HPDE6-E6E7 (cell line): Measurements from ENCODE around the gene LPAR3.
A peak's percentile ranks its signal among the peaks of the same experiment; 100 is the strongest.
"Not testable (repeated sequence)": the region's sequence is repeated elsewhere in the genome, so short reads cannot be mapped to it uniquely, and the experiment has no call there.

Source experiments
- DNase-seq: peaks from one replicate; pipeline ENCODE4 v3.0.0; 2011; ENCODE audit warnings: missing footprints; ENCODE audit errors: extremely low spot score

LPAR3 gene, protein sequence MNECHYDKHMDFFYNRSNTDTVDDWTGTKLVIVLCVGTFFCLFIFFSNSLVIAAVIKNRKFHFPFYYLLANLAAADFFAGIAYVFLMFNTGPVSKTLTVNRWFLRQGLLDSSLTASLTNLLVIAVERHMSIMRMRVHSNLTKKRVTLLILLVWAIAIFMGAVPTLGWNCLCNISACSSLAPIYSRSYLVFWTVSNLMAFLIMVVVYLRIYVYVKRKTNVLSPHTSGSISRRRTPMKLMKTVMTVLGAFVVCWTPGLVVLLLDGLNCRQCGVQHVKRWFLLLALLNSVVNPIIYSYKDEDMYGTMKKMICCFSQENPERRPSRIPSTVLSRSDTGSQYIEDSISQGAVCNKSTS

DNA sequence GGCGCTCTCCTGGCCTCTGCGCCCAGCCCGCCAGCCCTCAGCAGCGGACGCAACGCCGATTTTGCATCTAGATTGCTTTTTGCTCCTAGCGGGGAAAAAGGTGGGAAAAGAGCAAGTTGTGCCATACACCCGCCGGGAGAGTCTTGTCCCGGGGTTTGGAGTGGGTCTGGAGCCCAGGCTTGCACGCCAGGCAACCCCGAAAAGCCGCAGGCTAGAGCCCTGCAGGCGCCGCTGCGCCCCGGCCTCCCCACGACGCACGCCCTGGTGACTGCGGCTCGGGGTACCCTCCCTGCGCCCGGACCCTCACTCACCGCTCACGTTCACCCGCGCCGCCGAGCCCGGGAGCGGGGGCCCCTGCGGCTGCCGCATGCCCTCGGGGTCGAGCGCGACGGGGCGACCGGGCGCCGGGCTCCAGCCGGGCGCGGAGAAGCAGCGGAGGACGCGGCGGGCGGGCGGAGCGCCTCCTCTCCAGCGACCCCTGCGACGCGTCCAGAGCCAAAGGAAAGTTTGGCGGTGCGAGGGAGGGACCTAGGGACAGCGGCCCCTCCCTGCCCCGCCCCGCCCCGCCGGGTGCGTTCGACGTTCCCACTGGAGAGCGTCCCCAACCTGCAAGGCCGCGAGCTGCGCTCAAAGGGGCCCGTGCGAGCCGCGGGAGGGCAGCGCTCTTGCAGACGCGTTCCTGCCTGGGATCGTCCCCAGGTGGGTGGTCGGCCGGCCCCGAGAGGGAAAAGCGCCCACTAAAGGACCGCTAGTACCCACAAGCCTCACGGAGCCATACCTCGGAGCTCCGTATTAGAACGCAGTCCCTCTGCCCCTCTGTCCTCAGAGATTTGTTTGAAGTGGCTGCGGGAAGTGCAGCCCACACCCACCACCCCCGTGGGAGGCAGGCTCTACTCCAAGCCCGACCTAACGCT lies at the start of gene LPAR3:
Gene LPAR3, minus strand, starts transcription at position 502 of the 914 bp plus-strand sequence. CDS start 27,086 bp downstream, outside the sequence.
- DNase-seq = peak; percentile 48

DNA sequence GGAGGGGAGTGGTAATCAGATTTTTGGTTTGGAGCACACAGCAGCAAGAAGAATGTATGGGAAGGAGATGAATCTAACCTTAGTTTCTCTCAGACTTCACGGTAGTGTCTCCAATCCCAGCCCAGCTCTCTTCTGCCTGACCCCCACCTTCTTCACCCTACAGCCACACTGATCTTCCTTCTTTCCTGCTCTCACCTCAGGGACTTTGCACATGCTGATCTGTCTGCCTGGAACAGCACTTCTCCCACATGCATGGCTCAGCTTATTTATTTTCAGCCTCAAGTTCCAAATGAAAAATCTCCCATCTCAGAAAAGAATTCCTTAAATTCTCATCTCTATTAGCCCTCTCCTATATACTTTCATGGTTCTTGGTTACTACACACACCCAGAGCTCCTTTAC lies 48.8 kb upstream of the LPAR3 start:
- DNase-seq = no peak

DNA sequence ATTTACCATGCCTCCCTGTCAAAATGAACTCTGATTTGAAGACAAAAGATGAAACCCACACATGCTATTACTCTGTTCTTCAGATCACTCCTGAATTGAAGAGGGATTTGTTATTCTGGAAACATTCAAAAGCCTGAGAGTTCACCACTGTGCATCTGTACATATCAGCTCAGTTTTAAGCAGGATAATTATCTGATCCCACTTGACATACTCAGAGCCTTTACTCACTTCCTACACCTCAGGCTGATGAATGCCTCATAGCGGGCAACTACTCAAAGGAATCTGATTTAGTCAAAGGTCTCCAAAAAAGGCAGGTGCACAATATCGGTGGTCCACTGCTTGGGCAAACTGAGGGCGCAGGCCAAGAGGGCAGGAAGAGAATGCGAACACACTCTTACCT lies 47.5 kb upstream of the LPAR3 start:
- DNase-seq = no peak

DNA sequence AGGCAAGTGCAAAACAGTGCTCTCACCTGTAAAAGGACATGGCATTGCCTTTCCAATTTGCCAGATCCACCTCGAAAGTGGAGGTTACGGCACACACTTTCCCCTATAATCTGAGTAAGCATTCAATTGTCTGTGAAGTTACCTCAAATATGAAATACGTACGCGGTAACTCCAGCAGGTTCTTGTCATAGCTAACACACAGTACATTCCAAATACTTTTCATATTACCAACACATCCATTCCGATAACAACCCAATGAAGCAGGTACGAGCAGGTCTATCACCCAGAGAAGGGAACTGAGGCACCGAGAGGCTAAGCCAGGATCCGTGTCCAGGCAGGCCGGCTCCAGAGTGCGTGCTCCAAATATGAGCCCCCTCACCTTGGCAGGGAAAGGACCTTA lies 46.8 kb upstream of the LPAR3 start:
- no peak for DNase-seq

DNA sequence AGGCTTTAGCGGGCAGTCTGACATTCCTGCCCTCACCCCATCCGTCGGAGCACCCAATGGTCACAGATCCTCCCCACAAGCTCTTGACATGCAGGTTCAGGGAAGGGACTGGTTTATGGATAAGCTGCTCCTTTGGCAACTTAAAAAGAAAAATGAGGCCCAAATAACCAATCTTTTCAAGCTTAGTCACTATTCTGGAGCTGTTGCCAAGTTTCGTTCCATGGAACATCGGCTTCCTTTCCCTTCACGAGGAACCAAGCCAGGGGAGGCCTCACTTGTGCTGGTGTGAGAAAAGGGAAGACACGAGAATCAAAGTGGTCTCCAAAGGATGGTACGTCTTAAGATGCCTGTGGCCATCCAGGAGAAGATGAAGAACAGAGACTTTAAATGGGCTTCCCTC lies 46.1 kb upstream of the LPAR3 start:
- DNase-seq = no peak

DNA sequence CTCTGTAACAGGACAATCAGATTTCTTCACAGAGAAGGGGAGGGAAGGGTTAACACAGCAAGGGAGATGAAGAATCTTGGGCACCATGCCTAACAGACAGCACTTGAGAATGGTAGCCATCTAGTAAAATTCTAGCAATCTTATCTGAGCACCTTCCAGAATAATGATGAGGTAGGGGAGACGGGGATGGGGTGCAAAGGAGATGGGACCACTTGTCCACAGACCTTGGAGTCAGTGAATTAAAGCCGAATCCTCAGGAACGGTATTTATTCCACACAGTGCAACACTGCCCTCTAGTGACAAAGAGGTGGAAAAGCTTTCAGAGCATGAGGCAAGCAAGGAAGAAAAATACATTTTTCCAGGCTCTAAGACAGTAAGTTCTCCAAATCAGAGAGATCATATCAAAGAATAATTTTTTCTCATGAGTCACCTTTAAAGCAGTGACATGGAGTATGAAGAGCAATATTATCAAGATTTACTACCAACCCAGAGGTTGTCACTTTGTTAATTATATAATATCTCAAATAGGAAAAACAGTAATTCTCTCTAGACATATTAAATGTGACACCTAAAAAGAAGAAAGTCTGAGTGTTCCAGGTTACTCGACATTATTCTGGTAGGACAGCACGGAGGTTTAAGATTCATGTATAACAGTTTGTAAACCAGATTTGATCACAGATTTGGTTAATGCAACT lies 43.3 kb upstream of the LPAR3 start:
- DNase-seq = no peak

DNA sequence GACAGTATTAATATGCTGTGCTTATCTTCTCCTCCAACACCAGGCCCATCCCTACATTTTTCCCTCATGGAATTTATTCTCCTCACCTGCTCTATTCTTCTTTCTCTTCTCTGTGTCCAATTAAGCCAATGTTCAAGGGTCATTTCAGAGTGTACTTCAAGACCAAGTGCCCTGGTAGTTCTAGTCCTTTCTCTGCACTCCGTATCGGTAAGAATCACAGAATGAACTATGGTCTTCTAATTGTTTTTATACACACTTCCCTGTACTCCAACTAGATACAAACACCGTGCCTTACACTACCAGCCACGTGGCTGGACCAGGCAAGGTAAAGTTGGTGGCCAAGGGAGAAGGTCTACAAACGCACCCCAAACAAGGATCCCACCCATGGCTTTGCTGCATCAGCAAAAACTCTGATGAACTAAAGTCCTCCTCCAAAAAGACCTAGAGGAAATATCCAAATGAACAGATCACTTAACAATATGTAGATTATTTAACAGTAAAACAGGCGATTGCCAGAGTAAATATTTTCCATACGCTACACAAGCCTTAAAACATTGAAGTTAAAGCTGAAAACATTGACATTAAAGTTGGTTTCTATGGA lies 40.1 kb upstream of the LPAR3 start:
- no peak for DNase-seq

DNA sequence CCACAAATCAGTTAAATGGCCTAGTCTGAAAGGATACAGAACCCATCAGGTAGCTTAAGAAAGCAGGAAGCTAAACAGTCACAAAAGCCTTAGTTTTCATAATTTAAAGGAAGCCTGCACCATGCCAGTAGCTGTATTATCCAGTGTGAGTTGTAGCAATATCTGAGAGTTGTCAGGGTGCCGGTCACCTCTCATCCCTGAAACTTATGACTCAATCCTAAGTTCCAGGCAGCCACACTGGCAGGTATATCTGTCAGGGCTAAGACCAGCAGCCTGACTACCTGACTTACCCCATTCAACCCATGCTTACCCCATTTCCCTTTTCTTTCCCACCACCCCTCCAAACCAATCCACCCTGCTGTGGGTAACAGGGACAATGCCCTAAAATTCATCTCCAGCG lies 37.8 kb upstream of the LPAR3 start:
- no peak for DNase-seq

DNA sequence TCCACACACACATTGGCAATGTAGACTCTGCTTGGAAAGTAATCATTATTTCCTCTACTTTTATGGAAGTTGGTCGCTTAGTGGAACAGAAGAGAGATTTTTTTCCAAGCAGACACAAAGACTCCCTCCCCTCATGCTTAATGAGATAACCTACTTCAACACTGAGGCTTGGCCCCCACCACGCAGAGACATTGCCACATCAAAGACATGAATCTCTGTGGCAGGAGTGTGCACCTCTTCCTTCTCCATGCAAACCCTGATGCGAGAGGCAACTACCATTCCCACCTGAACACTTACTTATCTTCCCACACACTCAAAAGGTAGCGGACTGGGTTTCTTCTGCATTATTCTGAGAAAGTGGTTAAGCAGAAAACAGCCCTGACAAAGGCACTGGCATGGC lies 37.3 kb upstream of the LPAR3 start:
- no peak for DNase-seq

DNA sequence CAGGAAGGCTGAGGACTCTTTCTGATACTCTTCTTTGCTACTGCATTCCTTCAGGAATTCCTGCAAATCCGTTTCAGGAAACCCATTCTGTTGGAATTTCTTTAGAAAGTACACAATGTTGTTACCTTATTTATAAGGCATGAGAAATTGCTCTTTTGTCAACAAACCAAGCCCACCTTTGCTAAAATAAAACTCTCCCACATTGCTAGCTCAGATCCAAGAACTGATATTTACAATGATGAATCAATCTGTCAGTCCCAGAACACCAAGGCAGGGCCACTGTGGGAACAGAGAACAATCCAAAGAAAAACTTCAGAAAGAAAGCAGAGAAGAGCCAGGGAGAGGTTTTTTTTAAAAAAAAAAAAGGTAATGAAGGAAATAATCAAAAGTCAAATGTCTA lies 36.6 kb upstream of the LPAR3 start:
- no peak for DNase-seq

DNA sequence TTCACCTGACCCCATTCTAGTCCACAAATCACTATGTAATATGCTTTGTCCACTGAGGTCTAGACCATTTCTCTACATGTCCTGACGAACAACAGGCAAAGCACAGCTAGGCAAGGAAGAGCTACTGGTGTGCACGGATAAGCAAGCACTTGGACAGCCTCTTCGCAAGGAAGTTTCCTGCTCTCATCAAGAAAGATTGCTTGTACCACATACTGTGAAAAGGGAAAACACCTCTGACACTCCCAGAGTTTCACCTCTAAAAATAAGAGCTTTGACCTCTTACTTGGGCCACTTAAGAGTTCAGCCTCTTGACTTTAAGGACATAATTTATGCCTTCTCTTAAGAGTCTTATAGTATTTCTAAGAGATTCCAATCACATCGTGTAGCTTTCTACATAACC lies 36.0 kb upstream of the LPAR3 start:
- DNase-seq = no peak

DNA sequence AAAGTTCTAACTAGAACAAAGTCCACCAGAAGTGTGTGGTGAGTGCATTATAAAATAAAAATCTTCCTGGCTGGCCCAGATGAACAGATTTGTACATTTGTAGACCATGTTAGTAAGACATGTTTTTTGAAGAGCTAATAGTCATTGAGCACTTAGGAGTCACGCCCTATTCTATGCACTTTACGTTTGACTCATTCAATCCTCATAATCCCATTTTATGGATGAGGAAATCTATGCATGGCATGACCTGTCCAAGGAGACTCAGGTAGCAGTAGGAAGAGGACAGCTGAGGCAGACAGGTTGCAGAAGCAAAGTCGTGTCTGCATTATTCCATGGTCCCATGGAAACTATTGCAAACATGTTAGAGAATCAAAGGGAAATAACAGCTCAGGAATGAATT lies 30.3 kb upstream of the LPAR3 start:
- no peak for DNase-seq

DNA sequence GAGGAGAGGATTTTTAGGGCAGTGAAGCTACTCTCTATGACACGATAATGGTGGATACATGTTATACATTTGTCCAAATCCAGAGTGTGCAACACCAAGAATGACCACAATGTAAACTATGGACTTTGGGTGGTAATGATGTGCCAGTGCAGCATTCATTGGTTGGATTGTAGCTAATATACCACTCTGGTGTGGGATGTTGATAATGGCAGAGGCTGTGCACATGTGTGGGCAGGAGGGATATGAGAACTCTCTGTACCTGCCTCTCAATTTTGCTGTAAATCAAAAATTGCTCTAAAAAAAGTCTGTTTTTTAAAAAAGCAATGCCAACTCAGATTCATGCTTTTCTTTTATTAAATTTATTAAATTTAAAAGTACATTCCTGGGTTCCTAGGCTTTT lies 27.2 kb upstream of the LPAR3 start:
- DNase-seq = no peak

DNA sequence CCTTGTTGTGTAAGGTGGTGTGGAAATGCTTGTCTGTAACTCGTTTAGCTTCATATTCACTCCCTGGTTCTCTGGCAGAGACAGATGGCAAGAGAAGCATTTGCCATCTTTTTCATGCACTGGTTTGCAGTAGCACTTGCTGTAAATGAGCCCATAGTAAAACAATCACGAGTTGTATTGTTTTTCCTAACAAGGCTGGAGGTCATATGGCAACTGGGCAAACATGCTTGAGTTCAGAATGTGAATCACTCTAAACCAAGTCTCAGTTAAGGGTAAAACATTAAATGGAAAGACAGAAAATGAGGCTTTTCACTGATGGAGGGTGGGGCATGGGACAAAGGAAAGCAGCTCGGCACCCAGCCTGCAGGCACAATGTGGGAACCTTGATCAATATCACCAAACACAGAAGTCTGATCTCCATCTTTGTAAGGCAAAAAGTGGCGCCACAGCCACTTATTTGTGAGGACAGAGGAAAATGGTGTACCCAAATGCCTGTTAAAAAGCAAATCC lies 26.5 kb upstream of the LPAR3 start:
- no peak for DNase-seq

DNA sequence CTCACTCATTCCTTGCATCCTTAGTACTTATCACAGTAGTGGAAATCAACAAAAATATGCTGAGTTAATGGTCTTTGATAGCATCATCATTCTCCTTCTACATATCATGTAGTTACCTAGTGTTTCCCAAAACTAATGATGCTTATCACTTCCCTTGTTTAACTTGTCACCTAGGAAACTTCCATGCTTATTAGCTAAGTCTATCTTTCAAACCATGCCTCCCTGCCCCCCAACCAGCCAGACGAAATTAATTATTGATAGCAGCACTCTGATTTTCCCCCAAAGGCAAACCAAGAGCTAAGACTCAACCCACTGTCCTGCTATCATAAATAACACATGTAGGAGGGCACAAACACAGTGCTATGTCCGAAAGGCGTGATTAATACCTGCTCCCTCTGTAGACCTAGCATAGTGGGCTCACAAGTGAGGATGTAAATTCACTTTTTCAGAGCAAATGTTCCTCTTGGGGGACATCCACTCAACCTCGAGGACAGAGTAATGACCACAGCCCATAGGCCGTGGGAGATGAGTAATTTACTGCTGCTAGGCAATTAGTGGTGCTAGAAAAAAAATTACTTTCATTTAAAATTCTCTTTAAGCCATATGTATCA lies 25.8 kb upstream of the LPAR3 start:
- no peak for DNase-seq

DNA sequence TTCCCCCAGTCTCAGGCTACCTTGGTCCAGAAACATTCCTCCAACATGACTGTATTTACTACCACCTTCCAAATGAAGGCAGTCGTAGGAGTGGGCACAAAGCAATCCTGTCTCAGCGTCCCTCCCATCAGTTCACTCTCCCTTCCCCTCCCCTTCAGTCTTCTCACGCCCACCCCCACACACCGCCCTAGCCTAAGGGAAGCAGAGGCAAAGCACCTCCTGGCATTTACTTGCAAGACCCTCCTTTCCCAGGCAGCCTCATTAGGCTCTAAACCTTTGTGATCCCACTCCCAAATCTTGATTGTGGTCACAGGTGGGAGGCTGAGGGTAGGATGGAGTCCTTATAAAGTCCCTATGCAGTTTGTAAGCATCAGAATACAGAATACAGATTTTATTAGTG lies 23.9 kb upstream of the LPAR3 start:
- no peak for DNase-seq

DNA sequence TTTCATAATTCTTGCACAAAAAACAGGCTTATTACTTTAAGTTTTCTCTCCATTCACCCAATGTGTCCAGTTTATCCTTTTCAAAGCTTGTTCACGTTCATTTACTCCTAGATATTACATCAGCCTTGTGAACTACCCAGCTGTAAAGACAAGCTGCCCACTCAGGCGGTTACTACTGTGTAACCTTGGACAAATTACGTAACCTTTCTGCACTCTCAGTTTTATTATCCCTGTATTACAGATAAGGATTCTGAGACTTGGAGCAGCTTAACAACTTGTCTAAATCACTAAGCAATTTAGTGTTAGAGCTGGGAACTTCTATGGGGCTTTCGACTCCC lies 20.5 kb upstream of the LPAR3 start:
- DNase-seq = no peak

DNA sequence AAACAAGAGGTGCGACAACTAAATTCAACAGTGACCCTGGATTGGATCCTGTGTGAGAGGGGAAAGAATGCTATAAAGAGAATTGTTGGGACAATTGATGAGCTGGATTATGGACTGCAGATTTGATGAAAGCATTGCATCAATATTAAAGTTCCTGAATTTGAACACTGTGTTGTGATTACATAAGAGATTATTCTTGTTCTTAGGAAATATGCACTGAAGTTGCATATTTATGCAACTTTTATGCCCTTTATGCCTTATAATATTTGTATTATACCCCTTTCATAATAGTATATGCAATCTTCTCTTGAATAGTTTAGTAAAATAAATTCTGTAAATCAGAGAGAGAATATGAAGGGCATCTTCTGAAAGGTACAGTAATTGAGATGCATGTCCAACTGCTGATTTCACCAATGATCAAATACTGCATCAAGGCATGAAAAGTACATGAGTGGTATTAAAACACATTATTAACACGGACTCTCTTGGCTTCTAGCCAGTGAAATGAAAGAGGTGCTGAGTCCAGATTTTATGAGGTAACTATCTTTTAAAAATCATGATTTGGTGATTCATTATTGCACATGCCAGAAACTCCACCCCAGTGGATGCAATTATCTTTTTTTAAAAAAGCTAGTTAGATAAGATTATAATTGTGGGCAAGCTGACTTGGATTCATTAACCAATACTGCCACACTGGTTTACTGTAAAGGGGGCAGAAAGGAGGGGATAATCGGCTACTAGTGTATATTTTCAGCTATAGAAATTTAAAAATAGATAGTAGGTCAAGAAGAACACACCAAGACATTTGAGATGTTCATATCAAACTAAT lies 19.9 kb upstream of the LPAR3 start:
- no peak for DNase-seq

DNA sequence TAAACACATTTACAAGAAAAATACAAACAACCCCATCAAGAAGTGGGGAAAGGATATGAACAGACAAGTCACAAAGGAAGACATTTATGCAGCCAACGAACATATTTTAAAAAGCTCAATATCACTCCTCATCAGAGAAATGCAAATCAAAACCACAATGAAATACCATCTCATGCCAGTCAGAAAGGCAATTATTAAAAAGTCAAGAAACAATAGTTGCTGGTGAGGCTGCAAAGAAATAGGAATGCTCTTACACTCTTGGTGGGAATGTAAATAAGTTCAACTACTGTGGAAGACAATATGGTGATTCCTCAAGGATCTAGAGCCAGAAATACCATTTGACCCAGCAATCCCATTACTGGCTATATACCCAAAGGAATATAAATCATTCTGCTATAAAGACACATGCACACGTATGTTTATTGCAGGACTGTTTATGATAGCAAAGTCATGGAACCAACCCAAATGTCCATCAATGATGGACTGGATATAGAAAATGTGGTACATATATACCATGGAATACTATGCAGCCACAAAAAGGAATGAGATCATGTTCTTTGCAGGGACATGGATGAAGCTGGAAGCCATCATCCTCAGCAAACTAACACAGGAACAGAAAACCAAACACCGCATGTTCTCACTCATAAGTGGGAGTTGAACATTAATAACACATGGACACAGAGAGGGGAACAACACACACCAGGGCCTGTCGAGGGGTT lies 15.9 kb upstream of the LPAR3 start:
- DNase-seq = not testable (repeated sequence)
